Stimulated activated CD8-positive, alpha-beta memory T cell treated with anti-CD3 and anti-CD28 coated beads, Interleukin-4, amount 100 ng/mL, for 1 hour (primary cell): ENCODE results near the gene SIGLEC1.

Experiments used
- DNase-seq, 2 donors: peaks; one replicate each; pipeline ENCODE4 v3.0.0-alpha.2; 2020; ENCODE audit warnings: low read depth in 2 of 2, low spot score in 1 of 2

SIGLEC1 gene

DNA sequence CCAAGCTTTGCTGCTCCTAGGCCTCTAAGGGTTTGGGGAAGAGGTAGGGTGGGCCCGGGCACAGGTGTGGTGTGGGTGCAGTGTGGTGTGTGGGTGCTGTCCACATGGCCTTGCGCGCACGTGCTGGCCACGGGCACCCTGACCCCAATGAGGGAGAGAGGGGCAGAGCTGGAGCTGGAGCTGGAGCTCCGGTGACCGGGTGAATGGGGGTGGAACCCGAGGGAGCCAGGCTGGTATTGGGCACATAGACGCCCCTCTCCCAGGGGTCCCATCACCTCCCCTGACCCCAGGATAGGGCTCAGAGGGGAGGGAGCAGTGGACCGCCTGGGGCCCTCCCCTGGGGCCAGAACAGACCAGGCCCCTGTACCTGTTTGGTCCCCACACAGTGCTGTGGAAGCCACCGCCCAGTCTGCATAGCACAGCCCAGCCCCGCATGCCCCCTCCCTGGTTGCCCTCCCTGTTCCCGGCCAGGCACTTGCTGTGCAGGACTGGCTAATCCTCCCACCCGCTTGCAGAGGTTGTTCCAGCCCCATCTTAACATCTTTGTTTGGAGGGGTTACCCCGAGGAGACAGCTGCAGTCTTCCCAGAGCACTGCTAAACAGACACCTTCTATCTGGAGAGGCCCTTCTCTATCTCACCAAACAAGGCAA is 31.6 kb downstream of the SIGLEC1 start:
- no peak for DNase-seq

- no peak for DNase-seq
Measured at GRCh38 chr20:3679749-3680700, 32.4 kb downstream of the SIGLEC1 start.

DNA sequence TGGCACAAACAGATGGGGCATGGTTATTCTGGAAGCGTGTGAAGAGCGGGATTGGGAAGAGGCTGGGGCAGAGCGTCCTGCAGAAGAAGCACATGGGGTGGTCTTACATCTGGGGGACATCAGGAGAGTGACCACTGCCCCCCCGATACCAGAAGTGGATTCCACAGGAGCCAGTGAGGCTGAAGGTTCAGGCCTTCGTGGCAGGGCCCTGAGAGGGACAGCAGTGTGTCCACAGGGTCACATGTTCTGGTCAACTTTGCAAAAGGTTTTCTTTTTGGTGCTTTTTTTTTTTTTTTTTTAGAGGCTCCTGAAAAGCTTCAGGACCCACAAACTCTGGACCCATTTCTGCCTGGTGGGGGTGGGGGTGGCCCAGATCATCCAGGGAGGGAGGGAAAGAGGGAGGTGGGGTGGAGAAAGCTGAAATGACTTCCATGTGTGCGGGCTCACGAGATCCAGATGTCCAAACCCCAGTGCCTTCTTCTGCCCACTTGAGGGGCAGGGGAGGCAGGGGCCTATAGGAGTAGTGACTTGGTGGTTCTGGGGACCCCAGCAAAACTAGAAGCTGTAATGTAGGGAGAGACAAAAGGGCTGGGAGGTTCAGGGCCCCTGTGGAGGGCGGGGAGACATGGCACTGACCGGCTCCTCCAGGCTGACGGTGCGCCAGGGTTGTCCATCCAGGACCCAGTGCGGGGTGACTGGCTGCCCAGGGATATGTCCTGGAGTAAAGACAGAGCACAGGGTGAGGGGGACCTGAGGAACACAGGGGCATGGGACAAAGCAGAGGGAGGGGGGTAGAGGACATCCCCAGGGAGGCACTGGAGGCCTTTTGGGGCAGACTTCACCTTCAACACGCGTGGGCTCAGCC is 33.3 kb downstream of the SIGLEC1 start:
- DNase-seq, result no peak

GRCh38 chr20:3678198-3678597 is 34.2 kb downstream of the SIGLEC1 start:
- DNase-seq, result no peak

DNA sequence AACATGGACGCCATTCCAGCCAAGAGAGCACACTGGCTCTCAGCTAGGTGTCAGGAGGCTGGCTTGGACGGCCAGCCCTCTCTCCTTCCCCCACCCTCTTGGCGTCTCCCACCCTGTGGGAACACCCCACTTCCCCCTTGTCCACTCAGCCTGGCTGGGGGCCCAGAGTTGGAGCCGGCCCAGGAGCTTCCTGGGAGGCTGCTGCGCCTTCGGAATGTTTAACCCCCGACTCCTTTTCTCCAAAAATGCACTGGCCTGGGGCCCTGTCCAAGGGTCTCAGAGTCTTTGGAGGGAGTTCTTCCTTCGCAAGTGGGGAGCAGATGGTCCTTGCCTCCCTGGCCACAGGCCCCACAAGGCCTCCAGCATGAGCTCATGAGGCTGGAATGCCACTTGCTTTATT is 34.7 kb downstream of the SIGLEC1 start:
- DNase-seq, result no peak

GRCh38 chr20:3674995-3675900 is 37.2 kb downstream of the SIGLEC1 start:
- no peak for DNase-seq

GRCh38 chr20:3674447-3674846 is 38.0 kb downstream of the SIGLEC1 start:
- DNase-seq, result no peak

- no peak for DNase-seq
Measured at GRCh38 chr20:3673221-3674070, 39.0 kb downstream of the SIGLEC1 start.

DNA sequence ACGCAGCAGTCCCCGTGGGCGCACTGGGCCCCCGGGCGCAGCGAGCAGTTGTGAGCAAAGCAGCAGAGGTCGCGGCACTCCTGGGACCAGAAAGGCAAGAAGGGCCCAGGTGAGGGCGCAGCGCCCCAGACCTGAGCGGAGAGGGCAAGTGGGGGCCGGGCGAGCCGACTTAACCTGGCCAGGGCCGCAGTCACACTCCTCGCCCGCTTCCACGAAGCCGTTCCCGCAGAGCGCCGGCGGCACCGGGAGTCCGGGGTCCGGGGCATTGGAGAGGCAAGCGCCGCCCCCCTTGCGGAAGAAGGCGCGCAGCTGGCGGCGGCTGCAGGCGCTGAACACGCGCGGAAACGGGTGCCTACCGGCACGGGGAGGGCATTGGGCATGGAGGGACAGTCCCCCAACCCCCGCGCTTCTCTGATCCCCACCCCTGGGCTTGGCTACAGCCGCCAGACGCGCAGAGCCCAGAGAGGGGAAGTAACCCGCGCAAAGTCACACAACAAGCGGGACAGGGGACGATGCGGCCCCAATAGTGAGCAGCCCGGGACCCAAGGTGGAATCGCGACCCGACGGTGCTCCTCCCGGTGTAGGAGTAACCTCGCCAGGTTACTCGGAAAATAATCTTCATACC is 39.7 kb downstream of the SIGLEC1 start:
- DNase-seq, result no peak

- DNase-seq, result no peak
Measured at GRCh38 chr20:3671986-3672546, 40.3 kb downstream of the SIGLEC1 start.

- DNase-seq, result no peak
Measured at GRCh38 chr20:3670945-3671344, 41.5 kb downstream of the SIGLEC1 start.

- no peak for DNase-seq
Measured at GRCh38 chr20:3670511-3670910, 41.9 kb downstream of the SIGLEC1 start.

DNA sequence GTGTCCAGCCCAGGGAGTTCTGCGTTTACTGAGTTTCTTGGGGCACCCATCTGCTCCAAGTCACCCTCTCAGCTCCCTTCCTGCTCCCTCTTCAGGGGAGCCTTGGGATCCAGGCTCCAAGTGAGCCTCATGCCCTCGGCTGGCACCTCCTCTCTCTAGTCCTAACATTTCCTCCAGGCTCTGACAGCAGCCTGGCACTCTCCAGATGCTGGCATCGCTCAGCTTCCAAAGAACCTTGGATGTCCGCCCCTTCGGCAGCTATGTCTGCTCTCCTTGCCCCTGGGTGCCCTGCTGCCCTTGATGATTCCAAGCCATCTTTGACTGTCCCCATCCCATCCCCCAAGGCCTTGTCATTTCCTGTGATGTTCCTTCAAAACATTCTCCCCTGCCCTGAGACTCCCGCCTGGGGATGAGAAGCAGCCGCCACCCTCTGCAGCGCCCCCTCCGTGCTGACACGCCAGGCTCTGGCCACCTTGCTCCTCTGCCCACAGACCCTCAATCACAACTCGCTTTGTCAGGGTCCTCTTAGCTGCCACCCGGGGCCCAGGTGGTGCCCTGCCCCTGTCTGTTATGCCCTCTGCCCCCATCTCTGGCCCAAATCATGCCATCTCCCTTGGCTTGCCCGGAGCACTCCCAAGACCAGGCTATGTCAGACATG is 42.6 kb downstream of the SIGLEC1 start:
- DNase-seq, result no peak

DNA sequence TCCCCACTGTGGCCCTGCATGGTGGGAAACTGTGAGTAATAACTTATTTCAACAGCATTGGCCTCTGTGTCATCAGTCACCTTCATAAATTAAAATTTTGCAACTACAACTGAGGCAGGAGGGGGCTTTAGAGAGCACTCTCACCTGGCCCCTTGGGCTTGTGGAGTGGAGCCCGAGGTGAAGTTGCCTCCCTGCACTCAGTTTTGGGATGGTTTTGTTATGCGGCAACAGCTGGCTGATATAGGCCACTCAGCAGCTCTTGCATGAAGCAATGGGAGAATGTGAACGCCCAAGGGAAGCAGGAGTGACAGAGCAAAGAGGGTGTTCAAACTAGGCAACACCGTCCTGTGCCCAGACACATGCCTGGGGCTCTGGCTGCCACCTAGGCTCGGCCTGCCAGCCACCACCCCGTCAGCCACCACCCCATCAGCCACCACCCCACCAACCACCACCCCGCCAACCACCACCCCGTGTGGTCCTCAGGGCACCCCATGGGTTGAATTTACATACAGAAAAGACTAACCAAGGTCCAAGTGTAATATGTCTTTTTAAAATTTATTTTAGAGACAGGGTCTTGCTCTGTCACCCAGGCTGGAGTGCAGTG is 44.9 kb downstream of the SIGLEC1 start:
- DNase-seq, result no peak

DNA sequence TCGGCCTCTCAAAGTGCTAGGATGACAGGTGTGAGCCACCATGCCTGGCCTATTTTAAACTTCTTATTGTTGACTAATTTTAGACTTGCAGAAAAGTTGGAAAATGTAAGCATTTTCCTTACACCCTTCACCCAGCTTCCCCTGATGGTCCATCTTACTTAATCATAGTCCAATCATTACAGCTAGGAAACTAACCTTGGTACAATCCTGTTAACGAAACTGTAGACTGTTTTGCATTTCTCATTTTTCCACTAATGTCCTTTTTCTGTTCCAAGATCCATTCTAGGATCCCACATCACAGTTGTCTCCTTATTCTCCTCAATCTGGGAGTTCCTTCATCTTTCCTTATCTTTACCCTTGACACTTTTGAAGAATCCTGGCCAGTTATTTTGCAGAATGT is 48.5 kb downstream of the SIGLEC1 start:
- DNase-seq, result no peak

- DNase-seq, result no peak
Measured at GRCh38 chr20:3663031-3663701, 49.2 kb downstream of the SIGLEC1 start, which contains the start of gene GFRA4. TSS of gene GFRA4 (minus strand) at chr20:3663399. CDS start at chr20:3663399, 0 bp downstream.
